ENCODE measurements around the gene PRMT6.

DNA sequence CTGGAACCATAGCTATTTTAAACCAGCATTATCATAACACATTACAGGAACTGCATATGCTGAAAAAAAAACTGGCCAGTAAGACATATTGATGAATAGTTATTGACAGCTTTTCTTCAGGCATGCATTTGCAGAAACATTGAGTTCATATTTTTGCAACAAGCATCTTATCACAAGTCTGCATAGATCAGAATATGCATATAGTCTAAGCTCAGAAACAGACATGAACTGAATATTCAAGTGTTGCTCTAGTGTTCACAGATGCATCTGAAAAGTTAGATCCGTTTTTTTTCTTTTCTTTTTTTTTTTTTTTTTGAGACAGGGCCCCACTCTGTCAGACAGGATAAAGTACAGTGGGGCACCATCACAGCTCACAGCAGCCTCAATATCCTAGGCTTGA lies 22.8 kb downstream of the PRMT6 start:
- TF ChIP-seq RFX5 (IDR thresholded peaks at IDR 0.05; ENCODE audit: low read depth, low read length) = no peak
- no peak for TF ChIP-seq NFIC (IDR thresholded peaks at IDR 0.05; ENCODE audit: low read depth, low read length)
- no peak for TF ChIP-seq MTA3 (IDR thresholded peaks at IDR 0.05; ENCODE audit: borderline replicate concordance, low read length)

All from GM12878 (cell line).